PC-3 (cell line): ENCODE measurements around the gene EIF1. TPM values are rescaled to one million over a fixed set of nuclear protein-coding genes. Genes with fewer than 3 reads are reported as not detected.

Experiments
- ATAC-seq: fragments of 200-7000 bp; cut with Tn5 transposase; 2 replicates; pipeline ENCODE4 v1.9.1; 2020; ENCODE audit warnings: mild to moderate bottlenecking, moderate library complexity
- BruUV-seq: library from RNA; stranded (reverse); fragments of 400-500 nt; replicated peaks from 2 replicates; lab custom pipeline; 2021; lab: Mats Ljungman, UMichigan
- CTCF ChIA-PET: fragments of 300-600 bp; sonication (Branson Sonifier 250); formaldehyde crosslinking; loops from one replicate; lab custom pipeline; 2022; ENCODE audit warnings: antibody characterized with exemption; lab: Charles Lee
- POLR2A ChIA-PET: fragments of 300-600 bp; sonication (Branson Sonifier 250); formaldehyde crosslinking; loops from one replicate; lab custom pipeline; 2022; ENCODE audit warnings: antibody characterized with exemption; ENCODE audit not compliant: unreplicated experiment; lab: Charles Lee
- DNase-seq: peaks from one replicate; pipeline ENCODE4 v3.0.0-alpha.2; 2015
- H2AFZ ChIP-seq: fragments of 300-600 bp; sonication (generic); 2 replicates; pipeline ENCODE4 v1.6.0; 2016; ENCODE audit warnings: antibody characterized with exemption, low read length
- H3F3A ChIP-seq: fragments of 300-600 bp; sonication (generic); one replicate; pipeline ENCODE4 v1.6.0; 2017; ENCODE audit warnings: antibody characterized with exemption, low read length, control low read depth, mild to moderate bottlenecking; ENCODE audit not compliant: unreplicated experiment
- H3K27ac ChIP-seq: fragments of 300-600 bp; sonication (generic); 2 replicates; pipeline ENCODE4 v1.5.1; 2016; ENCODE audit warnings: mild to moderate bottlenecking, low read length
- H3K27me3 ChIP-seq: fragments of 300-600 bp; sonication (generic); 2 replicates; pipeline ENCODE4 v1.6.1; 2016; ENCODE audit warnings: low read length, mixed read lengths
- H3K36me3 ChIP-seq: fragments of 300-600 bp; sonication (generic); 2 replicates; pipeline ENCODE4 v1.6.1; 2016; ENCODE audit warnings: low read depth, mixed run types, low read length, mixed read lengths
- H3K4me1 ChIP-seq: fragments of 300-600 bp; sonication (generic); 2 replicates; pipeline ENCODE4 v1.5.1; 2016; ENCODE audit warnings: low read length; ENCODE audit not compliant: insufficient read depth
- H3K4me2 ChIP-seq: fragments of 300-600 bp; sonication (generic); 2 replicates; pipeline ENCODE4 v1.6.0; 2016; ENCODE audit warnings: low read length
- H3K4me3 ChIP-seq: fragments of 300-600 bp; sonication (generic); 2 replicates; pipeline ENCODE4 v1.5.1; 2016; ENCODE audit warnings: mild to moderate bottlenecking, low read length, mixed read lengths
- H3K79me2 ChIP-seq: fragments of 300-600 bp; sonication (generic); 2 replicates; pipeline ENCODE4 v1.6.1; 2017; ENCODE audit warnings: low read length, mixed read lengths
- H3K9ac ChIP-seq: fragments of 300-600 bp; sonication (generic); 2 replicates; pipeline ENCODE4 v1.6.0; 2016; ENCODE audit warnings: mild to moderate bottlenecking, low read length
- H3K9me2 ChIP-seq: fragments of 300-600 bp; sonication (generic); replicated peaks from 2 replicates; pipeline ENCODE4 v1.6.1; 2016; ENCODE audit warnings: mixed run types, low read length, mixed read lengths
- H3K9me3 ChIP-seq: fragments of 300-600 bp; sonication (generic); 2 replicates; pipeline ENCODE4 v1.6.1; 2016; ENCODE audit warnings: low read length, mixed read lengths
- H4K20me1 ChIP-seq: fragments of 300-600 bp; sonication (generic); 2 replicates; pipeline ENCODE4 v1.6.1; 2016; ENCODE audit warnings: low read length, mixed read lengths
- CTCF ChIP-seq: fragments of 300-600 bp; sonication (generic); conservative IDR thresholded peaks from 2 replicates; pipeline ENCODE4 v1.5.1; 2017; ENCODE audit warnings: antibody characterized with exemption, low read depth, mild to moderate bottlenecking, low read length
- EZH2 ChIP-seq: fragments of 300-600 bp; sonication (generic); IDR thresholded peaks from one replicate; pipeline ENCODE4 v1.6.1; 2017; ENCODE audit warnings: antibody characterized with exemption, mild to moderate bottlenecking, low read length; ENCODE audit not compliant: unreplicated experiment
- EZH2phosphoT487 ChIP-seq: fragments of 300-600 bp; sonication (generic); IDR thresholded peaks from 2 replicates; pipeline ENCODE4 v1.6.1; 2018; ENCODE audit warnings: mild to moderate bottlenecking, antibody characterized with exemption, low read length, borderline replicate concordance
- intact Hi-C: fragments of 100-400 bp; cut with micrococcal nuclease; formaldehyde crosslinking; loops from 2 replicates; pipeline ENCODE4 v1.9.0; 2023
- total RNA-seq: library from RNA; depleted of rRNA; stranded (reverse); fragments of >200 nt; gene quantifications from 2 replicates; pipeline ENCODE4 v1.2.3, GENCODE V29; 2014

Gene EIF1
- total RNA-seq, 1 experiment from 2014 or later: 88.7 TPM

- ChIA-PET CTCF (interaction anchor here (0.5 kb wide), 1 partner anchor 14 kb away, joined by 6 read pairs; no protein-coding TSS in a partner anchor), POLR2A (interaction anchor here (0.6 to 0.7 kb wide), 3 partner anchors 20 to 889 kb away, joined by 3 to 7 read pairs (median 4); no protein-coding TSS in a partner anchor)
- BruUV-seq: no TSS peak
- H3K9ac ChIP-seq: no peak overlapping the region
- no peak for TF ChIP-seq EZH2
- no peak for TF ChIP-seq CTCF
- no peak for TF ChIP-seq EZH2phosphoT487
- H4K20me1 ChIP-seq: peaks cover 32% of the 10 kb centered on the region
- peaks cover 33% of the 10 kb centered on the region for H3K36me3 ChIP-seq
- H3K27ac ChIP-seq: no peak overlapping the region
- DNase-seq (no peak), ATAC-seq (no peak)
- no peaks in the 10 kb centered on the region for H3K9me3 ChIP-seq
- no peaks in the 10 kb centered on the region for H3K9me2 ChIP-seq
- H3F3A ChIP-seq: peaks cover 33% of the 10 kb centered on the region
- peaks cover 28% of the 10 kb centered on the region for H3K79me2 ChIP-seq
- intact Hi-C loops: no loop called here
- H2AFZ ChIP-seq: no peak overlapping the region
- H3K4me3 ChIP-seq: no peak overlapping the region
- peaks cover 6% of the 10 kb centered on the region; the same call in 1 of the 2 replicates for H3K4me1 ChIP-seq
- no peaks in the 10 kb centered on the region for H3K27me3 ChIP-seq
- no peak overlapping the region for H3K4me2 ChIP-seq
These were observed 4.2 kb downstream of the EIF1 start for GRCh38 chr17:41692722-41693521.

- Histone ChIP-seq H3K4me2 (no peak overlapping the region), H3K79me2 (peaks cover 14% of the 10 kb centered on the region), H3K9me2 (no peaks in the 10 kb centered on the region), H3F3A (peaks cover 29% of the 10 kb centered on the region), H3K4me1 (0 out of 2 replicates have a peak, but pooled peaks cover 3% of the 10 kb centered on the region), H3K4me3 (no peak overlapping the region), H3K9ac (no peak overlapping the region), H3K27ac (no peak overlapping the region), H4K20me1 (peaks cover 22% of the 10 kb centered on the region), H3K9me3 (no peaks in the 10 kb centered on the region), H3K36me3 (peaks cover 23% of the 10 kb centered on the region), H3K27me3 (no peaks in the 10 kb centered on the region), H2AFZ (no peak overlapping the region)
- DNase-seq (no peak), ATAC-seq (no peak)
- ChIA-PET POLR2A (no interaction called here), CTCF (interaction anchor here (0.6 to 1.2 kb wide), 2 partner anchors 16 to 23 kb away, joined by 3 to 4 read pairs; no protein-coding TSS in a partner anchor)
- TF ChIP-seq EZH2phosphoT487: no peak
- TF ChIP-seq EZH2: no peak
- TF ChIP-seq CTCF: no peak
- intact Hi-C loops: no loop called here
- BruUV-seq: no TSS peak
These were observed 6.5 kb downstream of the EIF1 start for GRCh38 chr17:41695134-41695661.
